Measurements from ENCODE around the gene SOX9. TPM values are rescaled to one million over a fixed set of nuclear protein-coding genes. Genes with fewer than 3 reads are reported as not detected.
A peak's percentile ranks its signal among the peaks of the same experiment; 100 is the strongest.
"Not testable (repeated sequence)": the region's sequence is repeated elsewhere in the genome, so short reads cannot be mapped to it uniquely, and the experiment has no call there.

Gene SOX9
- total RNA-seq, 3 donors from 2014 or later: 3.0 to 47.7 (median 15.7) TPM

DNA sequence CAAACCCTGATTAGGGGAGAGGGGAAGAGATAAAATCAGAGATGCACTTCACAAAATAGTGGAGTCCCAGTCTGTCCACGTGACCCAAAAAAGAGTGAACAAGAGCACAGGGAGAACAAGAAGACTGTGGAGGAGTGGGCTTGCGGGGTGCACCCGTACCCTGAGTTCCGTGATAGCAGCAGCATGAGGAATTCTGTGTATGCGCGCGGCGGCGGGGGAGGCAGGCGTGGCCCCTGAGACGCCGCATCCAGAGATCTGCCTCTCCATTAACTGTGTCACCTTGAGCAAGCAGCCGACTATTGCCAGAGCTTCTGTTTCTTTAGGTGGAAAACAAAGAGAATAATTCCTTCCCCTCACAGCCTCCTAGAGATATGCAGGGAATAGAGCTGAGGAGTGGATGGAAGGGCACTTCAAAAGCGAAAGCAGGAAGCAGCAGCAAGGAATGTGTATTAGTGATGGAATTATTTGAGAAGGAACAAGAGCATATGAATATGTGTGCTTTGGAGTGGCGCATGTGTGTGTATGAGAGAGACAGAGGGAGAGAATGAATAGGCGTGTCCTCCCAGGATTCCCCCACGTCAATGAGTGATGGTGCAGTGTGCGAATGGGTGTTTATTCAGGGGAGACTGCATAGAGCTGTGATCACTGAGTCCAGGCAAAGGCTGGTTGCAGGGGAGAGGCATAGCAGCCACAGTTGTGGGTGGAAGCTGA, 10.4 kb upstream of the SOX9 start:
- TF ChIP-seq POLR2A (IDR thresholded peaks at IDR 0.05): no peak
- no peak for TF ChIP-seq POLR2AphosphoS5 (IDR thresholded peaks at IDR 0.05)
- TF ChIP-seq, protein P1, sequence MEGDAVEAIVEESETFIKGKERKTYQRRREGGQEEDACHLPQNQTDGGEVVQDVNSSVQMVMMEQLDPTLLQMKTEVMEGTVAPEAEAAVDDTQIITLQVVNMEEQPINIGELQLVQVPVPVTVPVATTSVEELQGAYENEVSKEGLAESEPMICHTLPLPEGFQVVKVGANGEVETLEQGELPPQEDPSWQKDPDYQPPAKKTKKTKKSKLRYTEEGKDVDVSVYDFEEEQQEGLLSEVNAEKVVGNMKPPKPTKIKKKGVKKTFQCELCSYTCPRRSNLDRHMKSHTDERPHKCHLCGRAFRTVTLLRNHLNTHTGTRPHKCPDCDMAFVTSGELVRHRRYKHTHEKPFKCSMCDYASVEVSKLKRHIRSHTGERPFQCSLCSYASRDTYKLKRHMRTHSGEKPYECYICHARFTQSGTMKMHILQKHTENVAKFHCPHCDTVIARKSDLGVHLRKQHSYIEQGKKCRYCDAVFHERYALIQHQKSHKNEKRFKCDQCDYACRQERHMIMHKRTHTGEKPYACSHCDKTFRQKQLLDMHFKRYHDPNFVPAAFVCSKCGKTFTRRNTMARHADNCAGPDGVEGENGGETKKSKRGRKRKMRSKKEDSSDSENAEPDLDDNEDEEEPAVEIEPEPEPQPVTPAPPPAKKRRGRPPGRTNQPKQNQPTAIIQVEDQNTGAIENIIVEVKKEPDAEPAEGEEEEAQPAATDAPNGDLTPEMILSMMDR (IDR thresholded peaks at IDR 0.05): no peak
- no peak for DNase-seq (ENCODE audit: low spot score in 2 of 2)
- Histone ChIP-seq H3K4me1 (no peaks in the 10 kb centered on the region), H3K4me3 (peak overlapping the region; percentile 15 to 34 (median 34)), H3K36me3 (no peaks in the 10 kb centered on the region), H3K27ac (peak overlapping the region; percentile 28 to 50), H3K27me3 (no peaks in the 10 kb centered on the region), H3K9me3 (no peaks in the 10 kb centered on the region)
- intact Hi-C loops (cut with DNase I; ENCODE audit: low total_unique reads): no loop called here

DNA sequence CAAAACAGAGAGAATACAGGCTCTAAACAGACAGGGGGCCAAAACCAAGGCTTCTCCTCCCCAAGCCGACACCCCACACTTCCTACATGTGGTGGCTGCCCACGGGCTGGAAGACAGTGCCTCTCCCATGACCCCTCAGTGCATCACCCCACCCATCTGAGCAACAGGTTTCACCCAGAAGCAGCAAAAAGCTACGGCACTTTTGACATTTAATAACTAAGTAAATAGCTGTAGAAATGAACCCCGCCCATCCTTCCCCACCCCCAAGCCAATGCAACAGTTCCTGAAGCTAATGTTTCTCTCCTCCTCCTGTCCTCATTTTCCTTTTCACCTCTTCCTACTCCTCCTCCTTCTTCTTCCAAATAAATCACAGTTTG, 9.9 kb upstream of the SOX9 start:
- H3K27me3 ChIP-seq: no peaks in the 10 kb centered on the region
- intact Hi-C loops (cut with DNase I; ENCODE audit: low total_unique reads): no loop called here
- no peak for DNase-seq (ENCODE audit: low spot score in 2 of 2)
- no peaks in the 10 kb centered on the region for H3K36me3 ChIP-seq
- H3K9me3 ChIP-seq: no peaks in the 10 kb centered on the region
- H3K27ac ChIP-seq: peak overlapping the region; percentile 28 to 50
- TF ChIP-seq POLR2AphosphoS5 (IDR thresholded peaks at IDR 0.05) (no peak), POLR2A (IDR thresholded peaks at IDR 0.05) (no peak)
- TF ChIP-seq, protein P1 (IDR thresholded peaks at IDR 0.05): no peak
- peak overlapping the region in 2 of 3 donors; percentile 34 for H3K4me3 ChIP-seq
- H3K4me1 ChIP-seq: no peaks in the 10 kb centered on the region

DNA sequence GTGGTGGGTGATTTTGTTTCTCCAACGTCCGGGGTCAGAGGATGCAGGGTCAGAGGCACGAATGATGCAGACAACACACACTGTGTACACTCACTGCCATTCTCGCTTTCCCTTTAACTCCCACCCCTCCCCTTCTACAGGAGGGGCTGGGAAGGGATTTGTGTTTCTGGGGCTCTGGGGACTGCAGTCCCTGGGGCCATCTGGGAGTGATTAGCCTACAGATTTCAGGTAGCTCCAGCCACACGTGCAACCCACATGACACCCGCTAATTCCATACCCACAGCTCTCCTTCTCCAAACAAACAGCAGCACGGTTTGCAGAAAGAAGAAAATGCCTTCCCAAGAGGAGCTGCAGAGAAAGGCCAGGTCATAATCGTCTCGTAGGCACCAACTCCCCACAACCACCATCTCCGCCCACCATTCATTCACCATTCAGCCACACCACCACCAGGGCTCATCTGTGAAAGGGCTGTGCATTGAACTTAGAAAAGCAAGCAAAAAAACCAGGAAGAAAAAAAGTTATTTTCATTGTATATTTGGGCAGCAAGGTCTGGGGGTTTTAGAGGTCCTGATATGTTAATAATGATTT, 9.4 kb upstream of the SOX9 start:
- H3K9me3 ChIP-seq: no peaks in the 10 kb centered on the region
- intact Hi-C loops (cut with DNase I; ENCODE audit: low total_unique reads): no loop called here
- no peak for DNase-seq (ENCODE audit: low spot score in 2 of 2)
- TF ChIP-seq POLR2A (IDR thresholded peaks at IDR 0.05) (no peak), POLR2AphosphoS5 (IDR thresholded peaks at IDR 0.05) (no peak)
- TF ChIP-seq, protein P1 (IDR thresholded peaks at IDR 0.05): no peak
- H3K36me3 ChIP-seq: no peaks in the 10 kb centered on the region
- H3K27ac ChIP-seq: peak overlapping the region; percentile 28 to 50
- peaks cover 0 to under 1% of the 10 kb centered on the region in 2 donors for H3K27me3 ChIP-seq
- H3K4me1 ChIP-seq: no peaks in the 10 kb centered on the region
- peak overlapping the region in 1 of 3 donors; percentile 34 for H3K4me3 ChIP-seq

DNA sequence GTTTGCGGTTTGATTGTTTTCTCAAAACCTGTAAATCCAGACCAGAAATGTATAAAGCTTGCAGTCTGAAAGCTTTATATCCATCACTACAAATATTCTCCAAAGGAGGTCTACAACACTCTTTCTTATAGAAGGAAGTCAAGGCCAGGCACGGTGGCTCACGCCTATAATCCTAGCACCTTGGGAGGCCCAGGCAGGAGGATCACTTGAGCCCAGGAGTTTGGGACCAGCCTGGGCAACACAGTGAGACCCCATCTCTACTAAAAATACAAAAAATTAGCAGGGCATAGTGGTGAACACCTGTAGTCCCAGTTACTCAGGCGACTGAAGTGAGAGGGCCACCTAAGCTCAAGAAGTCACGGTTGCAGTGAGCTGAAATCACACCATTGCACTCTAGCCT, 8.9 kb upstream of the SOX9 start:
- H3K4me1 ChIP-seq; H3K4me3 ChIP-seq; DNase-seq (ENCODE audit: low spot score in 2 of 2); H3K27me3 ChIP-seq; intact Hi-C loops (cut with DNase I; ENCODE audit: low total_unique reads); H3K36me3 ChIP-seq; H3K9me3 ChIP-seq: not testable (repeated sequence)
- peak overlapping the region in 1 of 2 donors; percentile 92 for H3K27ac ChIP-seq

DNA sequence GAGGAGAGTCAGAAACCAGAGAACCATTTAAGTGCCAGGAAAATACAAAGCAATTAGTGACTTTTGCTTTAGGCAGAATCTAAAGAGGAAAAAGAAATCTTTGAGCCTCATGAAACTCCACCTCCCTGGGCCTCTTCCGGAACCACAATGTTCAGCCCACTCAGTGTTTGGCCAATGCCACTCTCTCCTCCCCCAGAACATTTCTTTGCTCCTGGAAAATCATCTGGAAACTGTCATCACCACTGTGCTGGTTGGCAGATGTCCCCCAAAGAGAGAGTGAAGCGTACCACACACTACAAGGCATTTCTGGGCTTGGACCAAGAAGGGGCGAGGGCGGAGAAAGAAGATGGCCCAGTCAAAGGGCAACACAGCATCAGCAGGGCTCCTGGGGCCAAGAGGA, 7.1 kb upstream of the SOX9 start:
- H3K4me3 ChIP-seq: peak overlapping the region in 2 of 3 donors; percentile 30 to 73
- H3K4me1 ChIP-seq: no peaks in the 10 kb centered on the region
- peaks cover 0 to 20% of the 10 kb centered on the region in 2 donors for H3K27me3 ChIP-seq
- no peaks in the 10 kb centered on the region for H3K9me3 ChIP-seq
- peak overlapping the region; percentile 88 to 92 for H3K27ac ChIP-seq
- TF ChIP-seq POLR2AphosphoS5 (IDR thresholded peaks at IDR 0.05) (peak in 1 of 3 donors; percentile 53), POLR2A (IDR thresholded peaks at IDR 0.05) (no peak)
- DNase-seq (ENCODE audit: low spot score in 2 of 2): peak in 1 of 2 donors; percentile 64
- intact Hi-C loops (cut with DNase I; ENCODE audit: low total_unique reads): no loop called here
- H3K36me3 ChIP-seq: no peaks in the 10 kb centered on the region

DNA sequence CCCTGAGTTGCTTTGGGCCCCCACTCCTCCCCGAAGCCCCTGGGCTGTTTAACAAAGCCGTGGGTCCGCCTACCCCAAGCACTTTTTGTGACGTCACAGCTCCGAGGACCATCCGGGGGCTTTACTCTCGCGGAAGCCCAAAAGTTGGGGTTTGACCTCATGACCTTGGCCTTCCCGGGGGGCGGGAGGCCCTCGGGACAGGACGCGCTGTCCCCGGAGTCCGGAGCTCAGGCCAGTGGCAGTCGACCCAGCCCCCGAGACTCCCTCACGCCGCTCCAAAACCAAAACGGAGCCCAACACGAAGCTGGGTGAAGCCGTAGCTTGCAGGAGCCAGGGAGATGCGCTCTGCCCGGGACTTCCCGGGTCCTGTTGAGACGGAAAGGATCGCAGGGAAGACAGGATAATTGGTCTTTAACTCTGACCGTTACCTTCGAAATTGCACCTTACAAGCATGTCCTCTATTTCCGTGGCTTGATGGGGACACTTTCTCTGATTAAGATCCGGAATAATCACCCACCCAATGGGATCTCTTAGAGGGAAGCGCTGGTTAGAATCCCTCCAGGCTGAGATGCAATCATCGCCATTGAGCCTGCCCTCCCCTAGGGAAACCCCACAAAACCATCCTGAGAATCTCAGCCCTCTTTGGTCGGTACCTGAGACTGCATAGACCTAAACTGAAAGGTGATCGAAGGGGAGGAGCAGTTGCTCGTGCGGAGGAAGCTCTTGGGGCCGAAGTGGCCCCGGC, 4.9 kb upstream of the SOX9 start:
- Histone ChIP-seq H3K36me3 (no peaks in the 10 kb centered on the region), H3K4me3 (peak overlapping the region in 2 of 3 donors; percentile 73 to 85), H3K4me1 (no peaks in the 10 kb centered on the region), H3K27me3 (peaks cover 0 to 20% of the 10 kb centered on the region in 2 donors), H3K27ac (peak overlapping the region; percentile 88 to 92), H3K9me3 (no peaks in the 10 kb centered on the region)
- intact Hi-C loops (cut with DNase I; ENCODE audit: low total_unique reads): no loop called here
- DNase-seq (ENCODE audit: low spot score in 2 of 2): no peak
- TF ChIP-seq POLR2A (IDR thresholded peaks at IDR 0.05): no peak
- TF ChIP-seq, protein P1 (IDR thresholded peaks at IDR 0.05): no peak
- TF ChIP-seq POLR2AphosphoS5 (IDR thresholded peaks at IDR 0.05): no peak

Measured in breast epithelium (tissue), 4 donors.